Endodermal cell (in vitro differentiated cells): ENCODE data around the gene ST8SIA1. TPM values are rescaled to one million over a fixed set of nuclear protein-coding genes. Genes with fewer than 3 reads are reported as not detected.
A peak's percentile ranks its signal among the peaks of the same experiment; 100 is the strongest.

Experiments
- DNase-seq: peaks from one replicate; pipeline ENCODE4 v3.0.0-alpha.2; 2017
- H3K27ac ChIP-seq: 2 replicates; pipeline ENCODE4 v1.5.1; 2013; ENCODE audit warnings: mild to moderate bottlenecking, low read depth, low read length, moderate library complexity
- H3K27me3 ChIP-seq: 2 replicates; pipeline ENCODE4 v1.6.1; 2013; ENCODE audit warnings: mild to moderate bottlenecking, low read length, moderate library complexity; ENCODE audit not compliant: insufficient read depth, control insufficient read depth, poor library complexity, severe bottlenecking
- H3K36me3 ChIP-seq: 2 replicates; pipeline ENCODE4 v1.7.0; 2013; ENCODE audit warnings: mild to moderate bottlenecking, low read length, moderate library complexity; ENCODE audit not compliant: control insufficient read depth, insufficient read depth
- H3K4me1 ChIP-seq: one replicate; pipeline ENCODE4 v1.7.0; 2013; ENCODE audit warnings: low read length; ENCODE audit not compliant: control insufficient read depth, insufficient read depth
- H3K4me3 ChIP-seq: 2 replicates; pipeline ENCODE4 v1.5.1; 2013; ENCODE audit warnings: mild to moderate bottlenecking, low read length, moderate library complexity
- H3K9ac ChIP-seq: 2 replicates; pipeline ENCODE4 v1.6.1; 2013; ENCODE audit warnings: mild to moderate bottlenecking, low read length, moderate library complexity; ENCODE audit not compliant: poor library complexity, severe bottlenecking; ENCODE audit errors: extremely low read depth
- H3K9me3 ChIP-seq: 2 replicates; pipeline ENCODE4 v1.6.1; 2013; ENCODE audit warnings: mild to moderate bottlenecking, low read length, moderate library complexity; ENCODE audit not compliant: control insufficient read depth
- H3K27ac Mint-ChIP-seq: 2 replicates; pipeline ENCODE4 v1.8.0; 2020; ENCODE audit warnings: mixed read lengths
- H3K27me3 Mint-ChIP-seq: 2 replicates; pipeline ENCODE4 v1.8.0; 2021; ENCODE audit warnings: mild to moderate bottlenecking, mixed read lengths; ENCODE audit not compliant: insufficient read depth
- H3K36me3 Mint-ChIP-seq: 2 replicates; pipeline ENCODE4 v1.8.0; 2020; ENCODE audit warnings: low read depth, mixed read lengths
- H3K4me1 Mint-ChIP-seq: 2 replicates; pipeline ENCODE4 v1.8.0; 2020; ENCODE audit warnings: mixed read lengths
- H3K4me3 Mint-ChIP-seq: 2 replicates; pipeline ENCODE4 v1.8.0; 2020; ENCODE audit warnings: mild to moderate bottlenecking, moderate library complexity, mixed read lengths
- H3K9me3 Mint-ChIP-seq: 2 replicates; pipeline ENCODE4 v1.8.0; 2020; ENCODE audit warnings: mild to moderate bottlenecking, mixed read lengths
- WGBS, 2 experiments: methylation state at CpG; one replicate each; pipeline versions ENCODE4 v1.1.5 to v1.1.7; 2013; ENCODE audit warnings: missing lambda C conversion rate in 2 of 2, mixed read lengths in 1 of 2; ENCODE audit not compliant: insufficient coverage in 1 of 2, insufficient read length in 1 of 2; 5-methylcytosine and 5-hydroxymethylcytosine counted together
- total RNA-seq, 2 donors: library from RNA; stranded (reverse); fragmentation: NEBNext Ultra II Directional in 1 of 2; extraction: Animal tissue kit (Norgen Biotek cat#: 25700) in 1 of 2; gene quantifications; 2 replicates in 1 of 2; 3 replicates in 1 of 2; pipeline ENCODE4 v1.2.1, GENCODE V29; 2021
- TF ChIP-seq, protein P1 (sequence below): fragments of 200-600 bp; sonication (generic); conservative IDR thresholded peaks from 2 replicates; pipeline ENCODE4 v1.5.0; 2021; ENCODE audit warnings: antibody characterized with exemption, mild to moderate bottlenecking

ST8SIA1 gene
- total RNA-seq, 2 donors from 2014 or later: 11.2 to 13.3 TPM

- Mint-ChIP-seq H3K36me3 (no peaks in the 10 kb centered on the region), H3K27me3 (peaks cover 45% of the 10 kb centered on the region), H3K4me3 (peak overlapping the region; percentile 75), H3K9me3 (no peaks in the 10 kb centered on the region), H3K4me1 (peaks cover 26% of the 10 kb centered on the region), H3K27ac (no peak overlapping the region)
- no peak overlapping the region for H3K27ac ChIP-seq
- H3K4me3 ChIP-seq: peak overlapping the region; percentile 90
- peaks cover 3% of the 10 kb centered on the region for H3K4me1 ChIP-seq
- H3K27me3 ChIP-seq: peaks cover 10% of the 10 kb centered on the region
- H3K9me3 ChIP-seq: peaks cover 14% of the 10 kb centered on the region
- TF ChIP-seq, protein P1, sequence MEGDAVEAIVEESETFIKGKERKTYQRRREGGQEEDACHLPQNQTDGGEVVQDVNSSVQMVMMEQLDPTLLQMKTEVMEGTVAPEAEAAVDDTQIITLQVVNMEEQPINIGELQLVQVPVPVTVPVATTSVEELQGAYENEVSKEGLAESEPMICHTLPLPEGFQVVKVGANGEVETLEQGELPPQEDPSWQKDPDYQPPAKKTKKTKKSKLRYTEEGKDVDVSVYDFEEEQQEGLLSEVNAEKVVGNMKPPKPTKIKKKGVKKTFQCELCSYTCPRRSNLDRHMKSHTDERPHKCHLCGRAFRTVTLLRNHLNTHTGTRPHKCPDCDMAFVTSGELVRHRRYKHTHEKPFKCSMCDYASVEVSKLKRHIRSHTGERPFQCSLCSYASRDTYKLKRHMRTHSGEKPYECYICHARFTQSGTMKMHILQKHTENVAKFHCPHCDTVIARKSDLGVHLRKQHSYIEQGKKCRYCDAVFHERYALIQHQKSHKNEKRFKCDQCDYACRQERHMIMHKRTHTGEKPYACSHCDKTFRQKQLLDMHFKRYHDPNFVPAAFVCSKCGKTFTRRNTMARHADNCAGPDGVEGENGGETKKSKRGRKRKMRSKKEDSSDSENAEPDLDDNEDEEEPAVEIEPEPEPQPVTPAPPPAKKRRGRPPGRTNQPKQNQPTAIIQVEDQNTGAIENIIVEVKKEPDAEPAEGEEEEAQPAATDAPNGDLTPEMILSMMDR: no peak
- no peak overlapping the region for H3K9ac ChIP-seq
- DNase-seq: no peak
- peaks cover 18% of the 10 kb centered on the region for H3K36me3 ChIP-seq
Measured at GRCh38 chr12:22332202-22332601, 2.3 kb downstream of the ST8SIA1 start.

DNA sequence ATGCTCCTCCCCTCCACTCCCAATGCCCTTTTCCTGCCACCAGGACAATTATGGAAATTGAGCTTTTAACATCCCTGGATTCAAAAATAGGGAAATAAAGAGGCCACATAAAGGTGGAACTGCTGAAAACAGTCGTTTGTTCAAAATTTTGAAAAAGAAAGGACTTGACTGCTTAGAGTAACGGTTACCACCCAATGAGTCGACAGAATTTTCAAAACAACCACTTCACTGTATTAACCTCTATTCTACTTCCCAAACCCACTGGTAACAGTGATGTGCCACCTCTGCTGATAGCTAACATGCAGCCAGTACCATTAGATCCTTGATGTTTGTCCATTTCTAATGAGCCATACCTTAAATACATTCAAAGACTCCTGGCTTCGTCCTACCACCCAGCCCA lies 4.9 kb downstream of the ST8SIA1 start:
- Histone ChIP-seq H3K27me3 (peaks cover 10% of the 10 kb centered on the region), H3K9me3 (no peaks in the 10 kb centered on the region), H3K36me3 (peaks cover 25% of the 10 kb centered on the region), H3K4me1 (peaks cover 3% of the 10 kb centered on the region), H3K27ac (no peak overlapping the region), H3K4me3 (peak overlapping the region; percentile 25), H3K9ac (no peak overlapping the region)
- Mint-ChIP-seq H3K9me3 (no peaks in the 10 kb centered on the region), H3K4me3 (no peak overlapping the region), H3K27ac (no peak overlapping the region), H3K27me3 (peaks cover 33% of the 10 kb centered on the region), H3K4me1 (peaks cover 29% of the 10 kb centered on the region), H3K36me3 (no peaks in the 10 kb centered on the region)
- no peak for DNase-seq
- WGBS, 2 experiments: 87 to 94% methylated on average over 4 of the region's 4 CpGs
- TF ChIP-seq, protein P1: peak; percentile 17

GRCh38 chr12:22325218-22325617 lies 9.3 kb downstream of the ST8SIA1 start:
- Mint-ChIP-seq H3K27ac (no peak overlapping the region), H3K4me1 (peaks cover 25% of the 10 kb centered on the region), H3K9me3 (no peaks in the 10 kb centered on the region), H3K36me3 (no peaks in the 10 kb centered on the region), H3K27me3 (peaks cover 3% of the 10 kb centered on the region), H3K4me3 (no peak overlapping the region)
- Histone ChIP-seq H3K36me3 (peaks cover 17% of the 10 kb centered on the region), H3K4me3 (no peak overlapping the region), H3K9me3 (peaks cover 6% of the 10 kb centered on the region), H3K4me1 (no peaks in the 10 kb centered on the region), H3K27ac (no peak overlapping the region), H3K27me3 (no peaks in the 10 kb centered on the region), H3K9ac (no peak overlapping the region)
- 91 to 100% methylated on average over 1 to 4 of the region's 4 CpGs for WGBS, 2 experiments
- no peak for DNase-seq
- TF ChIP-seq, protein P1: no peak
